DMS114 treated with DMSO at 0.1 percent for 48 hours (cell line): ENCODE data around the gene RAC2.

Experiments used
- DNase-seq: peaks from one replicate; lab custom pipeline; 2025; ENCODE audit not compliant: unreplicated experiment; lab: John Stamatoyannopoulos, UW

Gene RAC2

GRCh38 chr22:37275622-37276021 is 31.6 kb upstream of the RAC2 start:
- no peak for DNase-seq

DNA sequence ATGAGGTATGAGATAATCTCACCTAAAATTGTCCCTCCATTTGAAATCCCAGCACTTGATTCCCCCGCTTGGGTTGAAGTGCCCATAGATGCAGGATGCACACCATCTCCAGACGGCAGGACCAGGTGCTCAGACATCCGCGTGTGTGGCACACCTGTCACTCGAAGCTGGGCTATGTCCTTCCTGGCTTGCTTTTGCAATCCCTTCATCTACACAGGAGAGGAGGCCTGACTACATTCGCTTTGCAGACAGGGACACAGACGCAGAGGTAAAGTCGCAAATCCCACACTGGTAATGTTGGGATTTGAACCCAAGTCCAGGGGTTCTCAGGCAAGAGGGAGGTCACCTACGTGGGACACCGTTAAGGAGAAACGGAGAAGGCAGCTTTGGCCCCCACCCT is 31.1 kb upstream of the RAC2 start:
- no peak for DNase-seq

DNA sequence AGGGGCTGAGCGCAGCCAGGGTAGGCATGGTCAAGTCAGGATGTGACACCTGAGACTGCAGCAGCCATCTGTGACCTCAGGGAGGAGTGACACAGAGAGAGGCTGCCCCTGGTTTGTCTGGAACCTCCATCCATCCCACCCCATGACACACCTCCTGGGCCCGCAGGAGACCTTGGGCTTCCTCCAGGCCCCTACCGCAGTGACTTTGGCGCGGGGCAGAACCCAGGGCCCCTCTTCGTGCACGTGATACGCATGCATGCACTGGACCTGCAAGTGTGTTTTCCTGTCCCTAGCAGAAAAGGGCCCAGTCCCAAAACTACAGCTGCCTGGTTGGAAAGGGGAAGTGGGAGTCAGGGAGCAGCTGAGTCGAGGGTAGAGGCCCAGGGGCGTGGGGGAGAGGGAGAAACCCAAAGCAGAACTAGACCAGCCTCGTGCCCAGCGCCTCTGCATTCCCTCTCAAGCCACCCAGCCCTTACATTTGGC is 30.4 kb upstream of the RAC2 start:
- no peak for DNase-seq

GRCh38 chr22:37273846-37274225 is 29.8 kb upstream of the RAC2 start:
- no peak for DNase-seq

DNA sequence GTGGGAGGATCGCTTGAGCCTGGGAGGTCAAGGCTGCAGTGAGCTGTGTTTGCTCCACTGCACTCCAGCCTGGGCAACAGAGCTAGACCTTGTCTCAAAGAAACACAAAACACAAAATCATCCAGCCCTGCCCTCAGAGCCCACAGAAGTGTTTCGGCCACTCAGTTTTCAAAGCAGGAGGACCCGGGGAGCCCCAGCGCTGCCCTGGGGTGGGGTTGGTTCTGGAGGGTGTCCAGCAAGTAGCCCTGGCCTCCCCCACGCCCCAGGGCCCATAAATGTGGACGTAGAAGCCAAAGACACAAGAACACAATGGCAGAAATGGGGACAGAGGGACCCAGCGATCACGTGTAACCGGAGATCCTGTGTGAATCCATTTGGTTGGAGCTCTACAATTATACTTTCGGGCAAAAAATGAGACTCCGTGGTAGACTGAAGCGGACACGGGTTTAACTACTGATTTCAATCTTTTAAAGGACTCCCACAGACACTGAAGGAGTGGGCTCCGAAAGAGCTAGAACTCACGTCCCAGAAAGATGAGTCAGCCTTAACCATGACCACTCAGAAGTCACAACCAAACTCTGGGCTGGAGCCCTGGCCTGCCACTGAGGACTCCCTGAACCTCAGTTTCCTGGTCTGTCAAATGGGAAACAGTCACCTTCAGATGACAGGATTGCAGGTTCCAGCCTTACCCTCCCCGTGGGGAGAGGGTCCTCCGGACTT is 29.2 kb upstream of the RAC2 start:
- no peak for DNase-seq

DNA sequence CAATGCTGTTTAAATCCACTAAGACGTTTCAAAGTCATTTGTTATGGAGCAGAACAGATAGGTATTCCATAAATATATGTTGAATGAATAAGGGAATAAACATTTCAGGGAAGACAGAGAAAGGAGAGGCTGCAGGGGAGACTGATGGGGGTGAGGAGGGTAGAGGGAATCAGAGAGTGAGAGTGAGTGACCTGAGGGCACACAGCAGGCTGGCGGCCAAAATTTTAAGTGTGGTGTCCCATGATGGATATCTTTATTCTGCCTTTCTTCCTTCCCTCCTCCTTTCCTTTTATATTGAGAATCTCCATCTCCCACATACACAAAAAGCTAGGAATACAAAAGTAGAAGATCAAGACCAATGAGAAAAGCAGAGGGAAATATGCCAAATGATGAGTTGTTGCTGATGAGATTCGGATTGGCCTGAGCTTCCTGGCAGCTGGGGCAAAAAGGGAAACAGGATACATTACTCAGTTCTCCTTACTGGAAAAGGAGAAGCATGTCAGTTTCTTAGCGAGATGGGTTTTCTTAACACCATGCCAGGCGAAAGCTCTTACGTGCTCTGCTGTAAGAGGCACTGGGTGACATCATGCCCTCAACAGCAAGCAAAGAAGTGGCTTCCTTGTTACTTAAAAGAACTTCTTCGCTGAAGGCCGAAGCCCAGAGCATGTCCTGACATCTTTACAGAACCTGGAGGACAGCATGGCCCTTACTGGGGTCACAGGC is 27.0 kb upstream of the RAC2 start:
- DNase-seq: no peak

- no peak for DNase-seq
These were observed 26.0 kb upstream of the RAC2 start for GRCh38 chr22:37269936-37270678.

- DNase-seq: no peak
These were observed 23.8 kb upstream of the RAC2 start for GRCh38 chr22:37267661-37268413.

- no peak for DNase-seq
These were observed 23.1 kb upstream of the RAC2 start for GRCh38 chr22:37267135-37267587.

- no peak for DNase-seq
These were observed 22.6 kb upstream of the RAC2 start for GRCh38 chr22:37266581-37267134.

DNA sequence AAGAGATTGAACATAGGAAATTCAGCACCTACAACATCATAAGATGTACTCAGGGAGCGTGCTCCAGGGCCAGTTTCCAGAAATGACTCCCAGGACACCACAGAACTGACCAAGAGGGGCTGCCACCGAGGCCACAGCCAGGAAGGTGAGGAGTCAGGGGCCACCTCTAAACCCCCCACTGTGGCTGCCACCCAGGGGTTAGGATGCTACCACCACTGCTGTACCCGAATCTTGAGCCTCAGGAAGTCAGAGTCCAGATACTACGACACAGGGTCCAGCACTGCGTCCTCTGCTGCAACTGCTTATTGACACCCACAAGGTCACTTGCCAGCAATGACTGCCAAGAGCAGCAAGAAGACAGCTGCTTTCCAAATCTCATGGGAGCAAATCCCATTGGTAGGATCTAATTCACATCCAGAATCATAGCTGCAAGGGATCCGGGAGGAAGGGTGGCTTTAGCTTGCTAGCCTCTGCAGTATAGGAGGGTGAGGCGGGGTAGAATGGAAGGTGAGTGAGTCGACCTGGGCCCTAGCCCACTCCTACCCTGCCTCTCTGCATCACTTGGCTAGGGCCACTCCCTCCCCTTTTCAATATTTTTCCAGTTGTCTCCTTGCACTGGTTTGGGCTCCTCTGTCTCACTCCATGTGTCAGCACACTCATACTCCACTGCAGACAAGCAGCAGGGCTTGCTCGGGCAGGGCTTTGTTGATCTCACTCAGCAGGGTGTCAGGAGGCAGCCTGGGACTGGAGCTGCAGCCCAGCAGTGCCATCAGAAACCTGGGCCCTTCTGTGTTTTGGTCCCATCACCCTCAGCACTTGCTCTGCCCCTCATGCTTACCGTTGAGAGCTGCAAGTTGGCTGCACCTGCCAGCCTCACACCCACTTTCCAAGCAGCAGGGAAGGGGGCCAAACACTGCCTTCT is 20.2 kb upstream of the RAC2 start:
- no peak for DNase-seq

GRCh38 chr22:37262346-37262745 is 18.3 kb upstream of the RAC2 start:
- DNase-seq: no peak

- peak; percentile 19 for DNase-seq
These were observed 16.9 kb upstream of the RAC2 start for GRCh38 chr22:37260901-37261336.

DNA sequence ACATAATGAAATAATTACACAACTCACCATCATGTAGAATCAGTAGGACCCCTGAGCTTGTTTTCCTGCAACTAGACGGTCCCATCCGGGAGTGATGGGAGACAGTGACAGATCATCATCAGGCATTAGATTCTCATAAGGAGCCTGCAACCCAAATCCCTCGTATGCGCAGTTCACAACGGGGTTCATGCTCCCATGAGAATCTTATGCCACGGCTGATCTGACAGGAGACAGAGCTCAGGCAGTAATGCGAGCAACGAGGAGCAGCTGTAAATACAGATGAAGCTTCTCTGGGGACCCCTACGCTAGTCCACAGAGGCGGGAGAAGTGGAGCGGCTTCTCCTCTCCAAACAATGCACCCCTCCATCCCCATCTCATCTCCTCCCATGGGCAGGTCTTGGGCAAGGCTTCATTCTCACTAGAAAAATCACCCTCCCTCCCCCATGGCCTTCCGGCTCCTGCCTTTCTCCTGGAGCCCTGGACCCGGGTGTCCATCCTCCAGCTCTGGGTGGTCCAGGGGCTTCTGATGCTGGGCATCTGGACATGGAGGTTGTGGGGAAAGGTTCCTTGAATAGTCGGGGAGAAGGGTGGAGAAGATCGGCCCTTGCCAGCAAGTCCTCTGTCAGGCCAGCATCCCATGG is 16.2 kb upstream of the RAC2 start:
- no peak for DNase-seq

GRCh38 chr22:37259540-37260029 is 15.5 kb upstream of the RAC2 start:
- no peak for DNase-seq

DNA sequence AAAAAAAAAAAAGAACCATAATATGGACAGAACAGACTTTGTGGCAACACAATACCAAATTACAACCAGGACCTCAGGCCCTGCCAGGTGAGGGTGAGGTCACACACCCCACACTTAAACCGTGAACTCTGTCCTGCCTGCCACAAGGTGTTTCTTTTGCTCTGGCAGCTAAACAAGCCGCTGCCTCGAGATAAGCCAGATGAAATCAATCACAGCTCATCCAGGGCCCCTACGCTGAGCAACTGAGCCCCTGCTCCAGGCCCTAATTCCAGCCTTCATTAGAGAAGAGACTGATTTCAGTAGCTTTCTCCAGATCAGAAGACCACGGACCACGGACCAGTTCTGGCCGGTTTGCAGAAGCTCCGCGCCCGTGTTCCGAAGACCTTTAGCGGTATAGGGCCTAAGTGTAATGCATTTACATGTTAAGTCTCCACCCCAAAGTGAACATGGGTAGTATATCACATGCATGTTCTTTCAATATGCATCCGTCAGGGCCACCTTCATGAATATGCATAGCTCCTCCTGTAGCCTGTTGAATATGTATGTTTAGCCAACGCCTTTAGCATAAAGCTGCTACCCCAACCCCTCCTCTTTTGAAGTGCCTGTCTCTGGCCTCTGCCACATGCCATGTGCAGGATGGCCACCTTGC is 14.8 kb upstream of the RAC2 start:
- no peak for DNase-seq

DNA sequence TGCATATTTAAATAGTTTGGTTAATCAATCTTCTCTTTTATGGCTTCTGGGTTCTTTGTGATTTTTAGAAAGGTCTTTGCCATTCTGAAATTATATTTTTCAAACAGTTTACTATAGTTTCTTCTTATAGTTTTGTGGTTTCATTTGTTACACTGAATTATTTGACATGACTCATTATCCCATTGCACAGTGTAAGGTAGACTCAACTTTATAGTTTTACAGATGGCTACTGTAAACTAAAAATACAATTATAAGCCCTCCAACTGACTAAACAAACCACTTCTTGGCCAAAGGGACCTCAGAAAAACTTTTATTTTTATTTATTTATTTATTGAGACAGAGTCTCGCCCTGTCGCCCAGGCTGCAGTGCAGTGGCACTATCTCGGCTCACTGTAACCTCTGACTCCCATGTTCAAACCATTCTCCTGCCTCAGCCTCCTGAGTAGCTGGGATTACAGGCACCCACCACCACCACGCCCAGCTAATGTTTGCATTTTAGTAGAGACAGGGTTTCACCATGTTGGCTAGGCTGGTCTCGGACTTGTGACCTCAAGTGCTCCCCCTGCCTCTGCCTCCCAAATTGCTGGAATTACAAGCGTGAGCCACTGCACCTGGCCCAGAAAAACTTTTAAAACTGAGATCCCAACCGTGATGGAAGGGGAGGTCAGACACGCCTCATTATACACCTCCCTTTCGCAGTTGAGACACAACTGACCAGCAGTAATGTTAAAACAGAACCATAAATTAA is 14.1 kb upstream of the RAC2 start:
- DNase-seq: no peak
